NCI-H1092 treated with DMSO at 0.1 percent for 48 hours (cell line): Measurements from ENCODE around the gene PARP8.
"Not testable (repeated sequence)": the region's sequence is repeated elsewhere in the genome, so short reads cannot be mapped to it uniquely, and the experiment has no call there.

ENCODE experiments used
- DNase-seq: peaks from one replicate; lab custom pipeline; 2025; lab: John Stamatoyannopoulos, UW

Gene PARP8

DNA sequence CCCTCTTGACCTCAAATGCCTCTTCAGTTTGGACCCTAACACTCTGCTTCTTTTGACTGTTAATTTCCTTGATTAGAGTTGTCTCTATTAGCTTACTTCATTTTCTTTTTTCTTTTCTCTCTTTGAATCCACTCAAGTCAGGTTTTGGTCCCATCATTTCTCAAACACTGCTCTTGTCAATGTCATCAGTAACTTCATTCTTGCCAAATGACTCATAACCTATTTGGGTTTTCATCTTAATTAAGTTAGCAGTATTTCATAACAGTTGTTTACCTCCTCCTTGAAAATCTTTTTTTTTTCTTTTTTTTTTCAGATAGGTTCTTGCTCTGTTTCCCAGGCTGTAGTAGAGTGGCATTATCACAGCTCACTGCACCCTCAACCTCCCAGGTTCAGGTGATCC is 119.6 kb downstream of the PARP8 start:
- DNase-seq, result no peak

DNA sequence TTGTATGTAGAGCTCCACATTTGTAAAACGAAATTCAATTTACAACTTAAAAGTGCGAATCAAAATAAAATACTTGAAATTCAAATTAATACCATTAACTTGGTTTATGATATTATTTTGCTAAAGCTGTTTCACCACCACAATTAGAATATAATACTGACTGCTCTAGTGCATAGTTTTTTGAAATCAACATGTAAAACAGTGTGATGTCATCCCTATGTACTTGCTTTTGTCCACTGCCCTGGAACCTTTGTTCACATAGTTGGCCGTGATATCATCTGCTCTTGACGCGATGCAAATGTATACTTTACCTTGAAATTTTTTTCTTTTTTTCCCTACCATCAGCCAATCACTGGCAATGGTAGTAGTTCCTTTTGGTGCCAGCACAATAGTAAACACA is 125.4 kb downstream of the PARP8 start:
- no peak for DNase-seq

DNA sequence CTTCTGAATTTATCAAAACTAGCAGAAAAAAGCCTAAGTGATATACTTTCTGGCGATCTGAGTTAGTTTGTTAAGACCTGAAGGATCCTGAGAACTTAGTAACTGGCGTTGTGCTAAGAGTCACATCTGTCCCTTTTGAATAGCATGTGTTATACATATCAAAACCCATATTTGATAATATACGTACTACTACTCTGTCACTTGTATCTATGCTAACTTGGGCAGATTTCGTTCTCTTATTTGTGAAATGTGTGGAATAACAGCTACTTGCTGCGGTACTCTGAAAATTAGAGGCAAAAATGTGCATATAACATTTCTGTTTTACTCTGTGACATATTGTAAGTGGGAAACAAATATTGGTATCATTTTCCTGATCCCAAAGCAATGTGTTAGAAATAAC is 126.4 kb downstream of the PARP8 start:
- DNase-seq, result no peak

DNA sequence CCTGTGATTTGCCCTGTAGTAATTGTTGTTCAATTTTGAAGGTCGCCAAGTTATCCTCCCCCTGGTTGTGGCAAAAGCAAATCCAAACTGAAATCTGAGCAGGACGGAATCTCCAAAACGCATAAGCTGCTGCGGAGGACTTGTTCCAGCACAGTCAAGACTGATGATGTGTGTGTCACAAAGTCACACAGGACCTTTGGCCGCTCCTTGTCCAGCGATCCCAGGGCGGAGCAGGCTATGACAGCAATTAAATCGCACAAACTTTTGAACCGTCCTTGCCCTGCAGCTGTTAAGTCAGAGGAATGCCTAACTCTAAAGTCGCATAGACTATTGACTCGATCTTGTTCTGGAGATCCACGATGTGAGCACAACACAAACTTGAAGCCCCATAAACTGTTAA is 128.4 kb downstream of the PARP8 start:
- no peak for DNase-seq

DNA sequence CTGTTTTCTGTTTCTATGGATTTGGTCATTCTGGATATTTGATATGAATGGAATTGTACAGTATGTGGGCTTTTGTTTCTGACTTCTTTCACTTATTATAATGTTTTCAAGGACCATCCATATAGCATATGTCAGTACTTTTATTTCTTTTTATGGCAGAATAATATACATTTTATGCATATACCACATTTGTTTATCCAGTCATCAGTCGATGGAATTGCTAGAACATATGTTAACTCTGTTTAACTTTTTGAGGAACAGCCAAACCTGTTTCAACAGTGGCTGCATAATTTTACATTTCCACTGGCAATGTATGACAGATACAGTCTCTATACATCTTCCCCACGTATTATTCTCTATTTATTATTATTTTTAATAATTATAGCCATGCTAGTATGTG is 131.6 kb downstream of the PARP8 start:
- no peak for DNase-seq

- no peak for DNase-seq
Measured at GRCh38 chr5:50799596-50799995, 133.2 kb downstream of the PARP8 start.

GRCh38 chr5:50800410-50800809 is 134.0 kb downstream of the PARP8 start:
- no peak for DNase-seq

DNA sequence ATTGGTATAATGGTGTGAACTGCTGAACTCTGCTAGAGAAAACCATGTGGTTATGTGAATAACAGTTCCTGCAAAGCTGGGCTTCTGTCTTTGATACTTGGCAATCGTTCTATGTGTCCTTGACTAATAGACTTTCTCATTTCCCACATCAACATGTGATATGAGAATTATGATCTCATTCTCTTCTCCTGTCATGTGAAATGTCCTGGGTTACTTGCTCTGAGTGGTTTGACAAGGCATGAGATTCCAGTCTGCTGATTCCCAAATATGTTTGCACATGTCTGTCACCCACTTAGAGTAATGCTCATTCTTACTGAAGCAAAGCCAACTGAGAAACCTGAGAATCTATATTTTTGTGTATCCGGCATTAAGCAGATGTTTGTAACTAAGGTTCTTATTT is 141.2 kb downstream of the PARP8 start:
- DNase-seq, result no peak

DNA sequence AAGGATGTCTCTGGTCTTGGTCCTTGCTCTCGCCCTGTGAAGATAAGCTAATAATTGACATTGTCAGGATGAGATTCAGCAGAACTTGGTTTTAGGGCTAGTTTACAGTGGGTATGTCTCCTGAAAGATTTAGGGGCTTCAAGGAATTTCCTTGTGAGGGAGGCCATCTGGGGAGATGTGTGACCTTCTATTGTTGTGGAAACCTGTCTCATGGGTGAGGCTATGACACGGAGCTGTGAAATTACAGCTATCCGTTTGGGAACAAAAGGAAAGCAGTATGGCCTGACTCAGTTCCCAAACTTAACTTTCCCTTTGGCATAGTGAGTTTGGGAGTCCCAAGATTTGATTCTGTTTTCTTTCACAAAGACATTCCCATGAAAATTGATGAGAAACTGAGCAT is 142.0 kb downstream of the PARP8 start:
- DNase-seq, result no peak

DNA sequence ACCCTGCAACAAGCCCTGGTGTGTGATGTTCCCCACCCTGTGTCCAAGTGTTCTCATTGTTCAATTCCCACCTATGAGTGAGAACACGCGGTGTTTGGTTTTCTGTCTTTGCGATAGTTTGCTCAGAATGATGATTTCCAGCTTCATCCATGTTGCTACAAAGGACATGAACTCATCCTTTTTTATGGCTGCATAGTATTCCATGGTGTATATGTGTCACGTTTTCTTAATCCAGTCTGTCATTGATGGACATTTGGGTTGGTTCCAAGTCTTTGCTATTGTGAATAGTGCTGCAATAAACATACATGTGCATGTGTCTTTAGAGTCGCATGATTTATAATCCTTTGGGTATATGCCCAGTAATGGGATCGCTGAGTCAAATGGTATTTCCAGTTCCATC is 145.3 kb downstream of the PARP8 start:
- not testable (repeated sequence) for DNase-seq

DNA sequence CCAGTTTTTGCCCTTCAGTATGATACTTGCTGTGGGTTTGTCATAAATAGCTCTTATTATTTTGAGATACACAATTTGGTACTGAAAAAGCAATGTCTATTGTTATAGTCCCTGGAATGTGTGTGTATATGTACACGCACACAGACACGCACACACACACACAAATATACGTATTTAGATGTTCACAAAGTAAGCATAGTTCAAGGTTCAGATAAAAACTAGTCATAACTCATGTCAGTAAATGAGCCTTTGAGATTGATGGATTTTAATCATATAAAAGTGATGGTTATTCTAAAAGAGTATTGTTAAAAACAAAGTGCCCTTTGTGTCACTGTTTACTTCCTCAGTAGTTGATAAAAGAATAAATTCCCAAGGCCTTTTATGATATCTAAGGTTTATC is 147.3 kb downstream of the PARP8 start:
- no peak for DNase-seq

GRCh38 chr5:50814556-50814955 is 148.1 kb downstream of the PARP8 start:
- DNase-seq, result no peak

- no peak for DNase-seq
Measured at GRCh38 chr5:50822046-50822445, 155.6 kb downstream of the PARP8 start.

GRCh38 chr5:50822761-50823160 is 156.3 kb downstream of the PARP8 start:
- DNase-seq, result no peak

DNA sequence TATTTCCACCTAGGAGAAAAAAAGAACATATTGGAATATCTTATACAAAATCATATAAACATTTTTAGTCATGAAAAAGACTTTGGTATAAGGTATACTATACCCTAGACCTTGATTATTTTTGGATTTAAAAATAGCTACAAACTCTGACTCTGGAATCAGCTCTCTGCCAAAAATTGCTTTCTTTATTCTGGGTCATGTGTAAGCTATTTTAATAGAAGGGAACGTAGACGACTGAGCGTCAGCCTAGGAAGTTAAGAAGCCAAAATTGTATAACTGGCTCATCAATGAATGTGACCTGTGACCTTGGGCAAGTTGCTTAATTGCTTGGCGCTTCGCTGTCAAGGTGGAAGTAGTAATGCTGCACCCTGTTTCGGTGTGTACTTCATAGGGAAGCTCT is 157.1 kb downstream of the PARP8 start:
- no peak for DNase-seq

DNA sequence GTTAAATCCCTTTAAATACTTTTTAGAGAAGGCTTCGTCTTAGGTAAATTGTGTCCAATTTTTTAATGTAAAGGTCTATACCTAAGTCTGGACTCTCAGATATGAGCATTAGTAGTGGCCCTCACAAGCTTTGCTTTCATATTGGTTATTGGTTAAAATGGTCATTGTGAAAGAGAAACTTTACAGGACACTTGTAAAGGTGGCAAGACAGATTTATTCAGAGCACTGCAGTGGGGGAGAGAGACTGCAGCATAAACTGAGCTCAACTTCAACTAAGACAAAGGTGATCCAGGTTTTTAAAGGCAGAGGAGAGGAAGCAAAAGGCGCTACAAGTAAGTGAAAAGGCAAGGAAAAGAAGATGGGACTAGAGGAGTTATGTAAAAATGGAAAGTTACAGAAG is 157.7 kb downstream of the PARP8 start:
- DNase-seq, result no peak

DNA sequence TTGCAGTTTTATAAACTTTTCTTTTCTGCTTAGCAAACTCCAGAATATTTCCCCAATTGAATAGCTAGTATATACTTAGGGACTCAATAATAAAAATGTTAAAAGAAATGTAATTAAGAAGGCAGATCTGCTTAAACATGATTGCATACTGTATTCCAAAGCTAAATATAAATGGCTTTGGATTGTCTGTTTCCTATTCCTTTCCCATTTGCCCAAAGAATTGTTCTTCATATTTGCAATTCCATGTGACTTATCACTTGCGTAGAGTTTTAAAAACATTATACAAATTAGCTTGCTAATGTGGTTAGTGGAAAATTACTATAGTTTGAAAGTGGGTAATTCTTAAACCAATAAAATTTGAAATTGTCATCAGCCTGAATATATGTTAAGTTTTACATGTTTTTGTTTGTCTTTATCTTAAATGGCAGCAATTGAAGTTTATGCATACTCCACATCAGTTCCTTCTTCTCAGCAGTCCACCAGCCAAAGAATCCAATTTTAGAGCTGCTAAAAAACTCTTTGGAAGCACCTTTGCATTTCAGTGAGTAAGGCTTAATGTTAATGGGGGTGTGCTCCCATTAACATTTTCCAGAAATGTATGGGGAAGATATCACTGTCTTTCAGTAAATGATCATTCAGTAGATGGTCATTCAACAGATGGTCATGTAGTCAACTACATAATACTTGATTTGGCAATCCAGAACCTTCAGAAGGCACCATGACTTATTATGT is 161.2 kb downstream of the PARP8 start:
- no peak for DNase-seq

GRCh38 chr5:50829023-50829422 is 162.6 kb downstream of the PARP8 start:
- DNase-seq, result no peak

DNA sequence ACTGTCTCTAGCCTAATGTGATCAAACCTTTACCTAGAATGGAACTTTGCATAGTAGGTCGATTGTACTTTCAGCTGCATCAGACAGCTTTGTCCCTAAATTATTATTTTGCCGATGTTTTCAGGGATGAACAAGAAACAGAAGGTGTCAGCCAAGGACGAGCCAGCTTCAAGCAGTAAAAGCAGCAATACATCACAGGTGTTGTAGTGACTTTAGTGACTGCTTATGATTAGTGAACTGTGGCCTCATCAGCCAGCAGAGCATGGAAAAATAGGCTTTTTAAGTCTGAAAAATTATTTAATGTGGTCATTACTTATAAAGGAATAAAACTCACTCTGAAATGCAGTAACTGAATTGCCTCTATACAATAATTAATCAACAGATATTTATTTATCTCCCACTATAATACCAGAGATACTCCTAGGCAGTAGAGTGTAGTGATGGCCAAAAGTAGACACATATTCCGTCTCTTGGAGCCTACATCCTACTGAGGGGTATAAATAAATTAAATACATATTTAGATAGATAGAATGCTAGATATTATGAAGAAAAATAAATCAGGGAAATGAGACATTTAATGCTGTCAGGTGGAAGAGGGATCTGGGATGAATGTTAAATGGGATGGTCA is 166.3 kb downstream of the PARP8 start:
- DNase-seq, result no peak

GRCh38 chr5:50836356-50836755 is 169.9 kb downstream of the PARP8 start:
- no peak for DNase-seq

DNA sequence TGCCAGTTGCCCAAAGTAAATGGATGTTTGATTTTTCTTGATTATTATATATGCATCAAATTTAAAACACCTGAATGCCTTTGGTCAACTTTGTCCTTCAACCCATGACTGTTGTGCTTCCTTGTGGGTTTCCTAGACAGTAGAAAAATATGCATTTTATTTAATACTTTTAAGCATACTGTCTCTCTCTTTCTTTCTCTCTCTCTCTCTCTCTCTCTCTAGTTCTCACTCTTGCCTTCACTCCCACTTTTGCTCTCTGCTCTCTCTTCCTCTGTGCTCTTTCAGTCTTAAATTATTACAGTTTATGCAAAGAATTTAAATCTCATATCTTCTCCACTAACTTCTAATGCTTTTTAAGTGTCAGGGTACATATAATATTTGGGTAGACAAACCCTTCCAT is 173.0 kb downstream of the PARP8 start:
- no peak for DNase-seq

GRCh38 chr5:50843091-50843490 is 176.7 kb downstream of the PARP8 start:
- no peak for DNase-seq

DNA sequence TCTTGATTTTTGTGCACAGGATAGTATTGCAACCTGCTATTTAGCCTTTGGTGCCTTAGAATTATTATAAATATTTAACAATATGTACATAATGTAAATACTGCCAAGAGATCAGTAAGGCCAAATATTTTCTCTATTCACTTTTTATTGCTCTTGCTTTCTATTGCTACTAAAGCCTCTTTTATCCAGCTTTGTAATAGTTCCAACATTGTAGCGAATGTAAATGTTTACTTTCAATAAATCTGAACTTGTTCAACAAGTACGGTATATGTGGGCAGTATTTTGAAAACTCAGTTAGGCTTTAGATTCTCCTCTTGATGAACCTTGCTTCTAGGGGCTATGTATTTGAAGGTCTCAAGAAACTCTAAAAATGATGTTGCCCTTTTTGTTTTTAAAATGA is 179.8 kb downstream of the PARP8 start:
- DNase-seq, result no peak

GRCh38 chr5:50849554-50849953 is 183.1 kb downstream of the PARP8 start:
- no peak for DNase-seq
